NCI-H748 (cell line): ENCODE results near the gene GOLGA8N.
A peak's percentile ranks its signal among the peaks of the same experiment; 100 is the strongest.
"Not testable (repeated sequence)": the region's sequence is repeated elsewhere in the genome, so short reads cannot be mapped to it uniquely, and the experiment has no call there.

Experiments used
- DNase-seq: peaks from one replicate; lab custom pipeline; 2025; ENCODE audit not compliant: unreplicated experiment; lab: John Stamatoyannopoulos, UW

Gene GOLGA8N

DNA sequence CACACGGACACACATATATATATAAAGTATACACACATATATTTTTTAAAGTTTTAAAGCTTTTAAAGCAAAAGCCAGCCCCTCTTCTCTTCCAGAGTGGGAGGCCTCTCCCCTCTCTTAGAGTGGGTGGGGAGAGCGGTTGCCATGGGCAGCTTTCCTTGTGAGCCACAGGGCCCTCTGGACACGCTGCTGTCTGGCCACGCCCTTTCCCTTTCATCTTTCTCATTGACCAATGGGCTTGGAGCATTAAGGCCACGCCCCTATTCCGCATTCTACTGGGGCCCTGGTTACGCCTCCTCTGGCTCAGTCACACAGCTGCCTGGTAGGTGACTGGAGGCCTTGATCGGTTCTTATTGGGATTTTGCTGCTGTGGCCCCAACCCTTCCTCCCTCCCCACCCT, at the start of gene GOLGA8N:
TSS of gene GOLGA8N (plus strand) at position 306 of the 400 bp plus-strand sequence.
- DNase-seq, result not testable (repeated sequence)

DNA sequence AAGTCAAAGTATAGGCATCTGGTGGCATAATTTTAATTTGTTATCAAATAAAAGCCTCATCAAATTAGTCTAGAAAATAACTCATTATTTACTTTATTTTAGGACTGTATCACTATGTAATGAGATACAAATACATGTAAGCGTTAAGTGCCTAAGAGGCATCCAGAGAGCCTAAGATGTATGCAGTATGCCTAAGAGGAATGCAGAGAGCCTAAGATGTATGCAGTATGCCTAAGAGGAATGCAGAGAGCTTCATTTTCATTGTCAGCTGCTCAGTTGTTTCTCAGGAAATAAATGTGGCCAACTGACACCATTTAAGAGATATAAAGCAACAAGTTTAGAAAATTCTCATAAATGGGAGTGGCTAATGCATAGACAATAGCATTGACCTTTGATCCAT, 49.8 kb upstream of the GOLGA8N start:
- not testable (repeated sequence) for DNase-seq

DNA sequence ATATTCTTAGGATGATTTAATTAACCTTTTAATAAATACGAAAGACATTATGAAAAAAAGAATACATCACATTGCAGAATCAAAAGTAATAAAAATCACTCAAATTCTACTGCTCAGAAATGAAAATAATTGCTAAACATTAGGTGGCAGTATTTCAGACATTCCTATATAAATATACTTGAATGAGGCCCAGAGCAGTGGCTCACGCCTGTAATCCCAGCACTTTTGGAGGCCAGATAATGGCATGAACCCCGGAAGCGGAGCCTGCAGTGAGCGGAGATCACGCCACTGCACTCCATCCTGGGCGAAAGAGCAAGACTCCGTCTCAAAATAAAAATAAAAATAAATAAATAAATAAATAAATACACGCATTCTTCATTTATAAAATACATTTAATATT, 48.1 kb upstream of the GOLGA8N start:
- DNase-seq, result not testable (repeated sequence)

- not testable (repeated sequence) for DNase-seq
Observed at GRCh38 chr15:32554587-32554986, 38.7 kb upstream of the GOLGA8N start.

DNA sequence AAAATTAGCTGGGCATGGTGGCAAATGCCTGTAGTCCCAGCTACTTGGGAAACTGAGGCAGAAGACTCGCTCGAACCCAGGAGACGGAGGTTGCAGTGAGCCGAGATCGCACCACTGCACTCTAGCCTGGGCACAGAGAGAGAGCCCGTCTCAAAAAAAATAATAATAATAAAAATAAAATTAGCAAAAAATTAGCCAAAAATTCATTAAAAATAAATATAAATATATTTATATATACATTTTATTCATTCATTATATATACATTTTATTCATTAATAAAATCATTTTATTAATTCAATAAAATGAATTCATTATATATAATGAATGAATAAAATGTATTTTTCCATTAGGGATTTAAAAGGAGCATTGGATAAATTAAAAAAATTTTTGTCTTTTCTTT, 31.1 kb upstream of the GOLGA8N start:
- DNase-seq, result not testable (repeated sequence)

- not testable (repeated sequence) for DNase-seq
Observed at GRCh38 chr15:32568988-32569387, 24.3 kb upstream of the GOLGA8N start.

DNA sequence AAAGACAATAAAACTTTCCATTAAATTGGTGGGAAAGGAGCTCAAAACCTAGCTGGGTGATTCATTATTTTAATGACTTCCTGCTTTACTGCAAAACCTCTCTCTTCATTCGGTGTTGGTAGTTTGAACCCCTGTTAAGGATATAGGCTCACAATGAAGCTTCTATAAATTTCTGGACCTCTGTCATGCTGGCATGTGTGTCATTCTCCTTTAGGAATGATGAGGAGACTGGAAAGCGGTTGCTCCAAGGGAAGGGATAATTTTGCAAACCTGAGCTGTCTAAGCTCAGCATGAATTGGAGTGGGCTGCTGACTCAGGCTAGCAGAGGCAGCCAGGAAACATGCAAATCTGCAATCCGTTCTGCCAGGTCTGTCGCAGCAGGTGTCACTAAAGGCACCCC, 14.8 kb upstream of the GOLGA8N start:
- DNase-seq, result not testable (repeated sequence)

GRCh38 chr15:32585844-32586243, 7.4 kb upstream of the GOLGA8N start:
- DNase-seq, result not testable (repeated sequence)

DNA sequence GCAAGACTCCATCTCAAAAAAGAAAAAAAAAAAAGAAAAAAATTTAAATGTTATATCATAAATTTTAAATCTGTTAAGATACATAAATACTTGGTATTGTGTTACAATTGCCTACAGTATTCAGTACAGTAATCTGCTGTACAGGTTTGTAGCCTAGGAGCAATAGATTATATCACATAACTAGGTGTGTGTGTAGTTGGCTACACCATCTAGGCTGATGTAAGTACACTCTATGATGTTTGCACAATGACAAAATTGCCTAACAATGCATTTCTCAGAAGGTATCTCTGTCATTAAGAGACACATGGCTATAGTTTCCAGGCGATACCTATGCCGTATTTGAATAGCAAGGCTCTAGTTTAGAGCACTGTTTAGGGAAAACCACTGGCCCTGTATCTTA, 16.3 kb downstream of the GOLGA8N start:
- not testable (repeated sequence) for DNase-seq

DNA sequence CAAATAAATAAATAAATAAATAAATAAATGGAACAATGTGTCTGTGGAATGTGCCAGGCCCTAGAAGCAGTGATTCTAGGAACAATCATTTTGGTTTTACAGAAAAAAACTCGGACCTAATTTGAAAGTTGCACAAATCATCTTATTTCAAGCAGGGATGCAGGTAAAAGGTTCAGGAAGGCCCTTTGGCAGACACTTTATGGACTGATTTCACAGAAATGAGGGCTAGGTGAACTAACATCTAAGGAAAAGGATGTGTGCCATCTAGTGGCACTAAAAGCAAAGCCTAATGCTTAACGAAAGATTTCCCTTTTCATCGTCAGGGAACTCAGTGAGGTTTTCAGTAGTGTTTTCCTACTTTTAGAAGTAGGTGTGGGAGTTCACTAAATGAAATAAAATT, 17.5 kb downstream of the GOLGA8N start:
- not testable (repeated sequence) for DNase-seq

- DNase-seq, result not testable (repeated sequence)
Observed at GRCh38 chr15:32614712-32615050, 21.4 kb downstream of the GOLGA8N start.

DNA sequence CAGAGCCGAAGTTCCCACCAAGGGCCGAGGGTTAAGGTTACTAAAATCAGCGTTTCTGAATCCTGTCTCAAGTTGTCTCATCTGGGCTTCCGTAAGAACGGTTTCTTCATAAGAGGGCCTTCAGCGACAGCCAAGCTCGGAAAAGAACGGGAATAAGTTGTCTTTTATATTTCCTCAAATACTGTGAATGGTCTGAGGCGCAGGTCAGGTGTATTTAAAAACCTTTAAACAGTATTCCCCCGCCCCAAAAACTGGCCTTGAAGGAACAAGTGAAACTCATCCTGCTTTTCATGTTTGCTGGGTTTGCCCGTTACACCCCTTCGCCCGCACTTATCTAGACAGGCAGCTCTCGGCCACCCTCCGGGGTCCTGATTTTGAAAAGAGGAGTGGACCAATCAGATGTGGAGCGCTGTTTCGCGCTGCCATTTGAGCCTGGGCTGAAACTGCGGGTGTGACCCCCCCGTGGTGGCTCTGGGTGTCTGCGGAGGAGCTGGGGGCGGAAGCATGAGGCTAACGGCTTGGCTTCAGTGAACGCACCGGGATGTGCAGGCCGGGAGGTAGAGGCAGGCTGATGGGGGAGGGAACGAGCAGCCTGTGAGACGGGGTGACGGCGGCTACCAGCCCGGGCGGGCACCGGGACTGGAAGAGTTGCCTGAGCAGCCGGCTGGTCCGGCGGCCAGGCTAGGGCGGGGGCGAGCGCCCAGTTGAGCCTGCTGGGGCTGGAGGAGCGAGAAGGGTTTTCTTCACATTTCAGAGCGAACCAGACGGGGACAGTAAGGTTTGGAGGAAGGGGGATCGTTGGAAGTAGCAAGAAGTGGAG, 22.0 kb downstream of the GOLGA8N start, which contains the start of gene ARHGAP11A:
TSS of gene ARHGAP11A (plus strand) at position 454 of the 820 bp plus-strand sequence. CDS start 708 bp downstream, outside the sequence.
- not testable (repeated sequence) for DNase-seq

GRCh38 chr15:32615871-32616426, 22.7 kb downstream of the GOLGA8N start:
- not testable (repeated sequence) for DNase-seq

GRCh38 chr15:32636410-32636809, 43.2 kb downstream of the GOLGA8N start:
- no peak for DNase-seq

- no peak for DNase-seq
Observed at GRCh38 chr15:32636908-32637567, 43.8 kb downstream of the GOLGA8N start.

- DNase-seq, result no peak
Observed at GRCh38 chr15:32637704-32638103, 44.4 kb downstream of the GOLGA8N start.

DNA sequence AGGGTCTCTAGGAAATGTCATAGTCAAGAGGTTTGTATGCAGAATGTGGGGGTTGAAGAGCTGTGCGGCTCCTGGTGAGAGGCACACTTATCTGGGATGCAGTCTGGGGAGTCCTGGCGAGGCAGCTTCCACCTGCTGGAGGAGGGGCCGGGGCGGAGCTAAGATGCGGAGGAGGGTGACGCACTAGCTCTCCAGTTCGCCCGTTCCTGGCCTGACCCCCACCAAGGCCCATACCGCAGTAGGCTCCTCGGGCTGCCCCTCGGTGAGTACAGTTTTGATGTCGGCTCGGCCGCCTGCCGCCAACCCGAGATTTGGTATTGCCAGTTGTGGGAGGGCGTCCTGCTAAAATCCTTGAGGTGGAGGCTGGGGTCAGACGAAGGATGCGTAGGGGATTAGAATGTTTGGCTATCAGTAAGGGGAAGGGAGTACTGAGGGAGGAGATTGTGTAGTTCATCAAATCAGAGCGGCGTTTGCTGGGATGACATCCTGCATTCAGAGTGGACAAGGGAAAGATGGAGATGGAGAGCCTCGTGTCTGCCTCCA, 48.3 kb downstream of the GOLGA8N start, which contains the start of gene SCG5:
TSS of gene SCG5 (plus strand) at position 194 of the 543 bp plus-strand sequence. CDS start 1,883 bp downstream, outside the sequence.
- DNase-seq, result peak; percentile 85

DNA sequence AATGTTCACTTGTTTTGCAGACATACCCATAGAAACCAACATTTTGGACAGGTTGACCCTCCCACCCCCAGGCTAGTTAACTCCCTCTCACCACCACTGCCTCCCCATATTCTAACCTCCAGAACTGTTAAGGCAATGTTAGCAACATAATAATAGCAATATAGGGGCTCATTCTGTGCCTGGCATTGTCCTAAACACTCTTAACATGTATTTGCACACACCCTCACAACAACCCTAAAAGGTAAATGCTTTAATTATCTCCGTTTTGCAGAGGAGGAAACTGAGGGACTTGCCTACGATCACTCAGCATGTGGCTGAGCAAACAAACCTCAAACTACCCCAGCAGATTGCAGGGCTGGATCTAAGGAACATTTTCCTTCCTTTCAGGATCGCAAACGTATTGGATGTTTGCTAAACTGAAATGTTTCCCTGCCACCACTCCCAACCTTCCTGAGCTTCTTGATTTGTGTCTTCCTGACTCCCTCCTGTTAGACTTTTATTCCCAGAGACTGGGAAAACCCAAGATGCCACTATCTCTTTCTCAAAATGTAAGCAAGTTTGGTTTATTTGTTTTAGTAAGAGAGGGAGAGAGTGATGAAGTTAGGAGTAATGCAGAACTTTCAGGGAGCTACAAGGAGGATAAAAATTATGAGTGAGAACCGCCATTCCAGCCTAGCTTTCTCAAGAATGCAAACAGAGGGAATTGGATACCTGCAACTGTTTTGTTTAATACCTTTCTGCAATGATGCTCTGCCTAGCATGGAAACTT, 49.6 kb downstream of the GOLGA8N start:
- DNase-seq, result peak; percentile 67

- no peak for DNase-seq
Observed at GRCh38 chr15:32643907-32644445, 50.7 kb downstream of the GOLGA8N start.

GRCh38 chr15:32646291-32646690, 53.0 kb downstream of the GOLGA8N start:
- DNase-seq, result peak; percentile 87
